ENCODE data around the gene FAM174B. TPM values are rescaled to one million over a fixed set of nuclear protein-coding genes. Genes with fewer than 3 reads are reported as not detected.

The FAM174B gene
- total and polyA plus RNA-seq, 2 donors (not counting 1 experiment from before 2014, with no cell fraction given) = 0.03 to 1.9 TPM

DNA sequence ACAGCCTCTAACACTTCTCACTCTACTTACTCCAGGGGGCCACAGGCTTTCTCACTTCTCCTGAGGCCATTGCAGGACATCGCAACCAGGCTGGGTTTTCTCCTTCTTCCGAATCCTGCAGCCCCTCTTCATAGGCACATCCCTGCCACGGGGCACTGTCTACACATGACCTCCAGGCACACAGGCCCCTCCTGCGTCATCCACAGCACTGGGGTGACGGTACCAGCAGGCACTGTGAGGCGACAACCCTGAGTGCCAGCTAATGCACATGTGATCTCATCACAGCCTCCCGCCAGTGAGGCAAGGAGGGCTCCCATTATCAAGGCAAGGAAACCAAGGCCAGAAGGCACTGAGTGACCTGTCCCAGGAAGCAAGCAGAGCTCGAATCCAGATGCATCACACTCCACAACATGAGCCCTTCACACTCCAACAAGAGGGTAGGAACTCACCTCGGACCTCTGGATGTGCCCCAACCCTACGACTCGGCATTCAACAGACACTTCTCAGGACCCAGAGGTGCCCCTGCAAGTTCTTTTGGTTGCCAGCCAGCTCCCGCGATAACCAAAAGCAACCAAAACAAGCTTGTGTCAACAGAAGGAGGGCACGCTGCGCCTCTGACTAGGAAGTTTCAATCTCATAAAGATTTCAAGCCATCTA, 16.7 kb downstream of the FAM174B start:
- Histone ChIP-seq H4K20me1 (ENCODE audit: control insufficient read depth, insufficient read depth, low read length, poor library complexity, severe bottlenecking) (no peaks in the 10 kb centered on the region), H3K4me2 (replicated peaks; ENCODE audit: low read depth, low read length, poor library complexity, severe bottlenecking) (no peak overlapping the region), H3K27ac (ENCODE audit: low read length in 2 of 2) (no peak overlapping the region), H3K9me3 (ENCODE audit: control extremely low read depth in 1 of 3, control insufficient read depth in 2 of 3, insufficient read depth in 1 of 3, low read length in 2 of 3) (peaks cover 0 to 12% (median 0%) of the 10 kb centered on the region in 3 donors), H3K9ac (ENCODE audit: low read length) (no peak overlapping the region), H3K36me3 (replicated peaks in 1 of 2; ENCODE audit: control extremely low read depth in 1 of 2, control insufficient read depth in 1 of 2, extremely low read depth in 1 of 2, insufficient read depth in 2 of 2, low read length in 1 of 2) (no peaks in the 10 kb centered on the region), H3K79me2 (ENCODE audit: control insufficient read depth, insufficient read depth, low read length) (no peaks in the 10 kb centered on the region), H3K4me1 (ENCODE audit: control insufficient read depth in 2 of 2, insufficient read depth in 2 of 2, low read length in 2 of 2) (no peaks in the 10 kb centered on the region), H2AFZ (ENCODE audit: insufficient read depth, low read depth, low read length, poor library complexity, severe bottlenecking) (no peak overlapping the region), H3K27me3 (replicated peaks in 1 of 4; ENCODE audit: control extremely low read depth in 1 of 4, control insufficient read depth in 3 of 4, insufficient read depth in 4 of 4, low read length in 3 of 4) (no peaks in the 10 kb centered on the region), H3K4me3 (ENCODE audit: control extremely low read depth in 1 of 5, extremely low read depth in 1 of 5, insufficient read depth in 1 of 5, low read depth in 2 of 5, low read length in 4 of 5) (no peak overlapping the region)
- TF ChIP-seq, protein P1, sequence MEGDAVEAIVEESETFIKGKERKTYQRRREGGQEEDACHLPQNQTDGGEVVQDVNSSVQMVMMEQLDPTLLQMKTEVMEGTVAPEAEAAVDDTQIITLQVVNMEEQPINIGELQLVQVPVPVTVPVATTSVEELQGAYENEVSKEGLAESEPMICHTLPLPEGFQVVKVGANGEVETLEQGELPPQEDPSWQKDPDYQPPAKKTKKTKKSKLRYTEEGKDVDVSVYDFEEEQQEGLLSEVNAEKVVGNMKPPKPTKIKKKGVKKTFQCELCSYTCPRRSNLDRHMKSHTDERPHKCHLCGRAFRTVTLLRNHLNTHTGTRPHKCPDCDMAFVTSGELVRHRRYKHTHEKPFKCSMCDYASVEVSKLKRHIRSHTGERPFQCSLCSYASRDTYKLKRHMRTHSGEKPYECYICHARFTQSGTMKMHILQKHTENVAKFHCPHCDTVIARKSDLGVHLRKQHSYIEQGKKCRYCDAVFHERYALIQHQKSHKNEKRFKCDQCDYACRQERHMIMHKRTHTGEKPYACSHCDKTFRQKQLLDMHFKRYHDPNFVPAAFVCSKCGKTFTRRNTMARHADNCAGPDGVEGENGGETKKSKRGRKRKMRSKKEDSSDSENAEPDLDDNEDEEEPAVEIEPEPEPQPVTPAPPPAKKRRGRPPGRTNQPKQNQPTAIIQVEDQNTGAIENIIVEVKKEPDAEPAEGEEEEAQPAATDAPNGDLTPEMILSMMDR (IDR thresholded peaks at IDR 0.05) = no peak
- no peak for TF ChIP-seq EZH2 (IDR thresholded peaks at IDR 0.05; ENCODE audit: borderline replicate concordance, insufficient read depth, low read depth, low read length, poor library complexity, severe bottlenecking)
- intact Hi-C loops (cut with micrococcal nuclease) = no loop called here
- DNase-seq = no peak
- Mint-ChIP-seq H3K4me3 (no peak overlapping the region), H3K9me3 (ENCODE audit: insufficient read depth) (no peaks in the 10 kb centered on the region), H3K27me3 (peaks cover 12% of the 10 kb centered on the region), H3K27ac (no peak overlapping the region), H3K4me1 (no peaks in the 10 kb centered on the region)
- POLR2A ChIA-PET = no interaction called here
- WGBS (ENCODE audit: insufficient coverage) = 89% methylated on average over 15 of the region's 15 CpGs
- no peak for ATAC-seq (ENCODE audit: low read depth)
- CTCF ChIA-PET = no interaction called here

DNA sequence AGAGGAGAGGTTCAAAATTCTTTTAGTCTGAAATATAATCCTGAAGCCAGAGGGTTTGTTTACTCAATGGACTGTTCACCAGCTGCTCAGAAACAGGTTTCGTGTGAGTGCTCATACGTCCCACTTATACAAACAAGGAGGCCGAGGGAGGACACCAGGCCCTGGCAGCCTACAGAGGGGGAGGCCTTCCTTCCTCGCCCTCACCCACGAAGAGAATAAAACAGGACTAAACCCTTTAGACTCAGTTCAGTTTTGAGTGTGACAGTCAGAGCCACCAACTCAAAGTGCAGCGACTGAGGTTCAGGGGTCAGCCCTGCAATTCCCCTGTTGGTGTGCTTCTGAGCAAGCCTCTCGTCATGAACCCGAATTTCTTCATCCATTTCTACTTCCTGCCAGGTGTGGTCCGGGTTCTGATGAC, 17.3 kb downstream of the FAM174B start:
- Histone ChIP-seq H3K27ac (ENCODE audit: low read length in 2 of 2) (no peak overlapping the region), H3K9ac (ENCODE audit: low read length) (no peak overlapping the region), H4K20me1 (ENCODE audit: control insufficient read depth, insufficient read depth, low read length, poor library complexity, severe bottlenecking) (no peaks in the 10 kb centered on the region), H3K36me3 (replicated peaks in 1 of 2; ENCODE audit: control extremely low read depth in 1 of 2, control insufficient read depth in 1 of 2, extremely low read depth in 1 of 2, insufficient read depth in 2 of 2, low read length in 1 of 2) (no peaks in the 10 kb centered on the region), H2AFZ (ENCODE audit: insufficient read depth, low read depth, low read length, poor library complexity, severe bottlenecking) (no peak overlapping the region), H3K79me2 (ENCODE audit: control insufficient read depth, insufficient read depth, low read length) (no peaks in the 10 kb centered on the region), H3K4me2 (replicated peaks; ENCODE audit: low read depth, low read length, poor library complexity, severe bottlenecking) (no peak overlapping the region), H3K27me3 (replicated peaks in 1 of 4; ENCODE audit: control extremely low read depth in 1 of 4, control insufficient read depth in 3 of 4, insufficient read depth in 4 of 4, low read length in 3 of 4) (no peaks in the 10 kb centered on the region), H3K4me1 (ENCODE audit: control insufficient read depth in 2 of 2, insufficient read depth in 2 of 2, low read length in 2 of 2) (no peaks in the 10 kb centered on the region), H3K9me3 (ENCODE audit: control extremely low read depth in 1 of 3, control insufficient read depth in 2 of 3, insufficient read depth in 1 of 3, low read length in 2 of 3) (peaks cover 0 to 12% (median 0%) of the 10 kb centered on the region in 3 donors), H3K4me3 (ENCODE audit: control extremely low read depth in 1 of 5, extremely low read depth in 1 of 5, insufficient read depth in 1 of 5, low read depth in 2 of 5, low read length in 4 of 5) (no peak overlapping the region)
- Mint-ChIP-seq H3K27me3 (peaks cover 12% of the 10 kb centered on the region), H3K4me3 (no peak overlapping the region), H3K9me3 (ENCODE audit: insufficient read depth) (no peaks in the 10 kb centered on the region), H3K27ac (no peak overlapping the region), H3K4me1 (no peaks in the 10 kb centered on the region)
- no peak for DNase-seq
- ChIA-PET CTCF (no interaction called here), POLR2A (no interaction called here)
- WGBS (ENCODE audit: insufficient coverage) = 66% methylated on average over 8 of the region's 9 CpGs
- intact Hi-C loops (cut with micrococcal nuclease) = no loop called here
- no peak for ATAC-seq (ENCODE audit: low read depth)
- no peak for TF ChIP-seq EZH2 (IDR thresholded peaks at IDR 0.05; ENCODE audit: borderline replicate concordance, insufficient read depth, low read depth, low read length, poor library complexity, severe bottlenecking)
